Stimulated activated CD8-positive, alpha-beta memory T cell treated with anti-CD3 and anti-CD28 coated beads, Interleukin-4, amount 100 ng/mL, for 4 hours (primary cell): Measurements from ENCODE around the gene DENND5A.
"Not testable (repeated sequence)": the region's sequence is repeated elsewhere in the genome, so short reads cannot be mapped to it uniquely, and the experiment has no call there.

Experiments used
- DNase-seq, 2 donors: peaks; one replicate each; pipeline ENCODE4 v3.0.0-alpha.2; 2020; ENCODE audit warnings: low read depth in 2 of 2, low spot score in 1 of 2

DENND5A gene

DNA sequence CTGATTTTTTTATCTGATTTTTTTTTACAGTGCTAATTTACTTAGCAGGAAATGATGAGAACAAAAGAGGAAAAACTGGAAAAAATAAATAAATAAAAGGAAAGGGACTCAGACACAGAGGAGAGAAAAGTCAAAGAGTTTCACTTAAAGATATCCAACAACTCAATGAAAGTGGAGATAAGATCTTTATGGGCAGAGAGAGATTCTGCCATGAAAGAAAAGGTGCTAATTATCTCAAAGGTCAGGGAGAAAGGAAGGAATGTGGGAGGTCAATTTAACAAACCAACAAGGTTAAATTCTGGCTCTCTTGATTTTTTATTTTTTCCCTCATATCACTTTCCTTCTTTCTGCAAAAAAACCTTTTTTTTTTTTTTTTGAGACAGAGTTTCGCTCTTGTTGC lies 86.0 kb downstream of the DENND5A start:
- no peak for DNase-seq

DNA sequence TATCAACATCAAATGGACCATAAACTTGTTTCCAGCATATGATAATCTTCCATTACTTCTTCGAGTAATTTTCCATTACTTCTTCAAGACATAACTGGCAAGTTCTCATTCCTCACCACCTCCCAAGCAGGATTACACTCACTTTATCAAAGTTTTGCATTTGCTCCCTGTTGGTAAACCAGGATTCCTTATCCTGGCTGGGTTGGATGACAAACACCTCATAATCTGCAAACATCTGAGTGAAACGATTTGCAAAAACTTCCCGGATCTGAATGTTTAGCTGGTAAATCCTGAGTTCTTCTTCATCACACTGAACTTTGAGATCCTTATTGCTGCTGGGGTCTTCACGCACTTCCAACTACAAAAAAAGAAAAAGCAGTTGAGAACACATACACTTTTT lies 86.4 kb downstream of the DENND5A start:
- no peak for DNase-seq

DNA sequence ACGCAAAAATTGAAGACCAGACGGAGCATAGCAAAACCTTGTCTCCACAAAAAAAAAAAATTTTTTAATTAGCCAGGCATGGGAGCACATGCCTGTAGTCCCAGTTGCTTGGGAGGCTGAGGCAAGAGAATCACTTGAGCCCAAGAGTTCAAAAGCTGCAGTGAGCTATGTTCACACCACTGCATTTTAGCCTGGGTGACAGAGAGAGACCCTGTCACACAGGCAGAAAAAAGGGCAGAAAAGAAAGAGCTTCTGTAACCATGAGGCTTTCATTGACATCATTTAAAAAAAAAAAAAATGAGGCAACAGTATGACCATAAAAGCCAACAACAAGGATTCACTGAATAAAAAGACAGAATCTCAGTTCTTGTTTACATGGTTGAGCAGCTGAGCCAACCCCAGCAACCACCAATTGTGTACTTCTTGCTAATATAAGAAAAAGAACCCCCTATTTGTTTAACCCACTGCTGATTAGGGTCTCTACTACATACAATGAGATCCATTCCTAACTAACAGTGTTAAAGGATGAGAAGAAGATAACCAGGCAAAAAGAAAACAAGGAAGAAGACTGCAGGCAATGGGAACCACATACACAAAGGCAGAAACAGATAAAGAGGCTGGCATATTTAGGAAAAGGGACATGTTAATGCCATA lies 87.6 kb downstream of the DENND5A start:
- DNase-seq = no peak

DNA sequence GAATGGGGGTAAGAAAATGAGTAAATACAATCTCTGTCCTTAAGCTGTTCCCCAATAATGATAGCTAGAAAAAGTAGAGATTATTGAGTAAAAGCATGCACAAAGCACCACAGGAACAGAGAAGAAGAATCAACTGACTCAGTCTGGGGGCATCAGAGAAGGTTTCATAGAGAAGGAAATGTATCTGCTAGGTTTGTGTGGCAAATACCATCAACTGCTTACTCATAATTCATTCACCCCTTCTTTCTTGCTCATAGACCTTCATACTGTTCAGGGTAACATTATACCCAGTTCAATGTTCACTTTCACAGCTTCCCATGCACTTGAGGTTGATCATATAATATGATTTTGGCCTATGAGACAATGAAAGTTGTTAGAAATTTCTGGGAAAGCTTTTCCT lies 88.6 kb downstream of the DENND5A start:
- no peak for DNase-seq

DNA sequence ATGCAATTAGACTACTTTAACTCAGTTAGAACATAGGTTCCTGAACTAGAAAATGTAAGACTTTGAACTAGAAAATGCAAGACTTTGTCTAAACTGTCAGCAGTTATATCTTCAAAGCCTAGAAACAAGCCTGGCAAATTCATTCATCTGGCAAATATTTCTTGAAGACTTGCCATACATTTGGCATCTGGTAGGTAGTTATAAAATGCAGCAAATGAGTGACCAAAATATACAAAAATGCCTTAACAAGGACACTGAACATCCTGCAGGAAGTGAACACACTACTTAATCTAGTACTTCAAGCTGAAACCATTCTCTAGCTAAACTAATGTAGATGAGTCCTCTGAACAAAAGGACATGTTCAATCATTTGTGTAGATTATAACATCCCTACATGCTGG lies 89.0 kb downstream of the DENND5A start:
- no peak for DNase-seq

DNA sequence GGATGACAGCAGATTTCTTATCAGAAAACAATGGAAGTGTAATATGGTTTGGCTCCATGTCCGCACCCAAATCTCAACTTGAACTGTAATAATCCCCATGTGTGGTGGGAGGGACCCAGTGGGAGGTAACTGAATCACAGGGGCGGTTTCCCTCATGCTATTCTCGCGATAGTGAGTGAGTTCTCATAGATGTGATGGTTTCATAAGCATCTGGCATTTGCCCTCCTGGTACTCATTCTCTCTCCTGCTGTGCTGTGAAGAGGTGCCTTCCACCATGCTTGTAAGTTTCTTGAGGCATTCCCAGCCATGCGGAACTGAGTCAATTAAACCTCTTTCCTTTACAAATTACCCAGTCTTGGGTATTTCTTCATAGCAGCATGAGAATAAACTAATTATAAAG lies 92.8 kb downstream of the DENND5A start:
- DNase-seq = no peak

DNA sequence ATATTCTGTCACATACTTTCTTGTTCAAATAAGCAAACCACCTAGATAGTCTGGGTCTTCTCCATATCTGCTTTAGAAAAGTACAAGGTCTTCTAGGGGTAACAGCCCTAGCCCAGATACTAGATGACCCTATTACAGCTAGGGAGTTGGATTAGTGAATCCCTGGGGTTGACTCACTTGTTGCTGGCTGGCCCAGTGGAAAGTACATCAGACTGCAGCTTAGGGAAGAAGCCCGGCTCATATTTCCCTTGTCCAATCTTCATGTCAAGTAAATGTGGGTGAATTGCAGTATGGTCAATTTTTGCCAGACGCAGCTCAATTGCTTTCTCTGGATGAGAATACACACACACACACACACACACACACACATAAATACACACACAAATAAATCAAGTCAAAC lies 94.7 kb downstream of the DENND5A start:
- no peak for DNase-seq

DNA sequence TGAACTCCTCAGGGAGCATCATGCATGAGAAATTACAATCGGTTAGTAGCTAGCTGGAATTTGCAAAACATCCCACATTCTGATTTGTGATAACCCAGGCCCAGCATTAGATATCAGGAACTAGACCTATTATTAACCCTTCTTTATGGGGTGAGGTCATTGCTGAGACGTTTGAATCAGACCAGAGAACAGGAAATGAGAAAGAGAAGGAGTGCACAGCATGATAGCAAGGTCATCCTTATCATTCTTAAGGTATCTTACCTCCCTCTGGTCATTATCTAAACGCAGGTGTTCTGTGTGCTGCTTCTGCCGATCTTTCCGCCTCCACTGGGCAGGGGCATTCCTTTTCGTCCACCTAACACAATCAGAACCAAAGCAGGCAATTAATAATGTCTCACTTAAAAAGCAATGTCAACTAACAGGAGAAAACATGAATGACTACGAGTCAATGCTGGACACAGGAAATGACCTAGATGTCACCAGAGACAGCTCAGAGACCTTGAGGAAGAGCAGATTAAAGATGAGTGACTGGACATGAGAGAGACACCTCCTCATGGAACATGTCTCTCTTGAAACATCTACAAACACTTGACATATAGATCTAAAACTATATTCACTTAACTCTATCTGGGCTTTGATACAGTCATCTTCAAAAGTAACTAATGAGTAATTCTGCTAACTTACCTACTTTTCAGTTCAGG lies 95.4 kb downstream of the DENND5A start:
- DNase-seq = no peak

DNA sequence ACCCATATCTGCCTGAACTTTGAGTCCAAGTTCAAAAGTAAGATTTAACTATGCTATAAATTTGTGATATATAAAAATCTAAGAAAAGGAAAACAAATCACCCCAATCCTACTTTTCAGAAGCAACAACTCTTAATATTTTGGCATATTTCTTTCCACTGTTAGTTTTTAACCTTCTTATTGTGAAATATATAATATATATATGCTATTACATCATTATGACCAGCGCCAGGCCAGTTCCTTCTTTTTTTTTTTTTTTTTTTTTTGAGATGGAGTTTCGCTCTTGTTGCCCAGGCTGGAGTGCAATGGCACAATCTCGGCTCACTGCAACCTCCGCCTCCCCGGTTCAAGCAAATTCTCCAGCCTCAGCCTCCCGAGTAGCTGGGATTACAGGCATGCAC lies 103.2 kb downstream of the DENND5A start:
- DNase-seq = not testable (repeated sequence)

DNA sequence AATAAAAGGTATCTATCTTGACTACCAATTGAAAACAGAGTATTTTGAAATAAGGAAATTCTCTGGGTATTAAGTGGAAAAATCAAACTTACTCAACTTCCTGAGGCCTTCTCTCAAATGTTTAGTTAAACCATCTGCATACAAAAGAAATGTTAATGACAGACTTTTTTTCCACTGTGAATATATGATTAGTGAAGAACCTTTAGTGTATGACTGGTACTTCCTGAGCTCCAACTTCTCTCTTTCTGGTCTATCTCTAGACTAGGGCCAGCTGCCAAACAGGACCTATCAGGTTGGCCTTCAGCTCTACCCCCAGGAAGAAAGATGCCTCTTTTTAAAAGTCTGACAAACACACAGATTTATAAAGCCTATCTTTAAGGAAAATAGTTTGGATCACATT lies 105.0 kb downstream of the DENND5A start:
- DNase-seq = no peak

DNA sequence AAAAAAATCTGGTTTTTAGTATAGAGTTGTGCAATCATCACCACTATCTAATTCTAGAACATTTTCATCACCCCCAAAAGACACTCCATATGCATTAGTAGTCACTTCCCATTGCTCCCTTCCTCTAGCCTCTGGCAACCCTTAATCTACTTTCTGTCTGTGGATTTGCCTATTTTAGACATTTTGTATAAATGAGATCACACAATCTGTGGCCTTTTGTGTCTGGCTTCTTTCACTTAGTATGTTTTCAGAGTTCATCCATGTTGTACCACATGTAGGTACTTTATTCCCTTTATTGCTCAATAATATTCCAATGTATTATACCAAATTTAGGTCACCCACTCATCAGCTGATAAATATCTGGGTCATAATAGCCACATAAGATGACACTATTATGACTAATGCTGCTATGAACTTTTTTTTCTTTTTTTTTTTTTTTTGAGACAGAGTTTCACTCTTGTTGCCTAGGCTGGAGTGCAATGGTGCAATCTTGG lies 106.2 kb downstream of the DENND5A start:
- DNase-seq = no peak

DNA sequence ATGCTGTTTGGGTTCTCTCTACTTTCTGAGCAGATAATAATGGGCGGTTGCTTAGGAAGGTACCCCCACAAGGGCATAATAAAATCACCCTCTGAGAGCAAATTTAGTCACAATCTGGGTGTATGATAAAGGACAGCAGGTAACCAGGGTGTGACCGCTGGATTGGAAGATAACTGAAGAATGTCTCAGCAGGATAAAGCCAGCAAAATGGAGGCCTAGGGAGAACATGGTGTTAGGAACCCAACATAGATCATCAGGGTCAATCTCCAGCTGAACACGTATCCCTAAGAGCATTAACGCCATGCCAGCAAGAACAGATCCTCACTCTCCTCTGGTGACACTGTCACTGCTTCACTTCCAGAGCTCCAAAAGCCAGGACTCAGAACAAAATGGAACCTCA lies 109.2 kb downstream of the DENND5A start:
- no peak for DNase-seq

DNA sequence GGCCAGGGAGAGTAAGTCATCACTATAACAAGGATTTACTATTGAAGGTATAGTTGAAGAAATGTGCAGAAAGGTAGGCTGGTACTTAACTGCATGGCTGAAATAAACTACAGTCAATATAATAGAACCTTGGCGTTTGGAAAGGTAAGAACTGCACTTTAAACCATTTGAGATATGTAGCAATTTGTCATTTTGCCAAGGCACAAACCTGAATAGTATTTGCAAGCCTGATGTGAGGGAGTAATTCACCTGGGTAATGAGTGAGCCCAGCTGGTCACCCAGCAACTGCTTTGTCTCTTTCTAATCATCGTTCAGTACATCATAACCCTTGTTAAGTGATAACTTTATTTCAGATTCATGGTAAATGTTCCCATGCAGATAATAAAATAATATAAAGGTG lies 111.5 kb downstream of the DENND5A start:
- DNase-seq = no peak

DNA sequence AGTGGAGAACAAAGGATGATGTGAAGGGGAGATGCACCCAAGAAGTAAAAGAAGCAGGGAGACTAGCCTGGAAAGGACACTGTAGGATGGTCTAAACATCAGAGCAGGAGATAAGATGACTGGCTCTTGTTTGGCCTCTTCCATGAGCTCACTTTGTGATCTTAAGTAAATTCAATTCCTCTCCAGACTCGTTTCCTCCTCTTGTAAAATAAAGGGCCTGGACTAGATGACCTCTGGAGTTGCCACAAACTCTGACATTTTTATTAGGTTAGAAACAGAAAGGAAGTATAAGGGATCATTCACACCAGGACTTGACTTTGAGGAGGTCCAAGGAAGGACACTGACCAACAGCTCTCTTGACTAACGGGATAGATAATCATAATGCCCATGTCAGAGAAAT lies 113.5 kb downstream of the DENND5A start:
- no peak for DNase-seq

DNA sequence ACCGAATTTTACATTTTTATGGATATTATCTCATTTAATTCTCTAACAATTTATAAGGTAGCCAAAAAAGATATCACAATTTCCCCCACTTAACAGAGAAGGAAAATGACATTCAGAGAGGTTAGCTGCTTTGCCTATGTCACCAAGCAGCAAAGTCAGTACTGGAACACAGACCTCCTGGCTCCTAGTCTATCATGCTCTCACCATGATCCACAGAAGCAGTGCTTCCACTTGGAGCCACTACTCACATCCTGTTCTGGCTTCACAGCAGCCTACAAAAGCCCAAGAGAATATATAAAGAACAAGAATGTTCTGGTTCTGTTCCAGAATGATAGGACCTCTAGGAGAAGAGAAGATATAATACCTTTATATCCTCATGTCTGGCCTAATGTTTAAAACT lies 114.2 kb downstream of the DENND5A start:
- DNase-seq = no peak

DNA sequence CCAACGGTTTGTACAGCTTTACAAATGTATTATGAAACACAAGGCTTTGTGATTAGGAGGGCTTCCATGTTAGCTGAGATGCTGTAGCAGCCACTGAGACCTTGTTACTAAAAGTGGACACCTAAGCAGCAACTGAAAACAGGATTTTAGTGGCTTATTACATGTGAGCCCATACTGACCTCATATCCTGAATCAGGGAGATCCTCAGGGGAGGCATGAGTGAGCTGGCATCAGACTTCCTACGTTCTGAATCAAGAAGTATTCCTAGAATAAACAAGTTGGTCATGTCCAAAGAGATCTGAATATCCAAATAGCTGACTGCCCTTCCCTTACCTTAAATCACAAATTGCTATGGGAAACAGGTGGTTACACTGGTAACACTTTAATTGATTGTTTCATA lies 114.6 kb downstream of the DENND5A start:
- no peak for DNase-seq

DNA sequence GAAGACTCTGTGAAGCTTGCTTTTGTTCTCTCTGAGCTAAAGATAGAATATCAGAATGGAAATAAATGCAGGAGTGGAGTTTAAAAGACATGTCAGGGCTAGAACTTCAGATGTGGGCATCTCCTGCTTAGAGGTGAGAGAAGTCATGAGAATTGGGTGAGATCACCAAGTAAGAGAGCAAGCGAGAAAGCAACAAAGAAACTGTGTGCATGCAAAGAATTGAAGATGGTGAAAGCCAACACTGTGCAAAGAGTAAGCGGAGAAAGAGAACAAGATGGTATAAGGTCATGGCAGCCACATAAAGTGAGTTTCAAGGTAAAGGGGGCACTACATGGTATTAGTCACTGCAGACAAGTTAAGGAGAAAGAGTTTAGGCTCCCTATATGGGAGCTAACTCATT lies 116.4 kb downstream of the DENND5A start:
- DNase-seq = no peak

DNA sequence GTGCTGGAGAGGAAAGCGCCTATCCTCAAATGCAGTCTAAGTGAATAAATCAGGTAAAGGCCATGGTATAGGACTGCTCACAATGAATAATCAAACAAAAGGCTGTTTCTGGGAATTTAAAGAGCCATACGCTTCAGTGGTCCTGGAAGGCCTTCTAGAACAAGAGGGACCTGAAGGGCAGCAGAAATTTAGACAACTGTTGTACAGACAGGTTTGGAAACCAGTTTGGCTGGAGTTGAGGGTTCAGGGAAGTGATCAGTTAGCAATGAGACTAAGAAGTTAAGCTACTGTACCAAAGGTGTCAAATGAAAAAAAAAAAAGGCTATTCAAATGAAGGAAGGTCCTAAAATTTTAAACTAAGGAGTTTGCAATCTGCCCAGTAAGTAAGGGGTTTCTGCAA lies 117.1 kb downstream of the DENND5A start:
- DNase-seq = no peak

DNA sequence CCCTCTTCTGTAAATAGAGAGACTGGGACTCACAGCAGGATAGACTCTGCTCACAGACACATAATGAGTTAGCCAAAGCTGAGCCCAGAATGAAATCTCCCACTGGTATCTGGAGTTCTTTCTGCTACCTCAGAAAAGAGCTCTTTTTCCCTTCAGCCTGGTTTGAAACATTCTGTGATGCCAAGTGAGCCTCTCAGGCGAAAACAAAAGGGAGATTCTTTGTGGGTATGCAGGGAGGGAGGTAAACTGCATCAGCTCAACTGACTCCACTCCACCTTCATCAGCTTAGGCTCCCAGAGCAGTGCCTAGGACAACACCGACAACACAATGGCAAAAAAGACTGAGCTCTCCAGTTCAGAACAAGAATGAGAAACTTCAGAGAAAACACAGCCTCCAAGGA lies 118.7 kb downstream of the DENND5A start:
- no peak for DNase-seq

DNA sequence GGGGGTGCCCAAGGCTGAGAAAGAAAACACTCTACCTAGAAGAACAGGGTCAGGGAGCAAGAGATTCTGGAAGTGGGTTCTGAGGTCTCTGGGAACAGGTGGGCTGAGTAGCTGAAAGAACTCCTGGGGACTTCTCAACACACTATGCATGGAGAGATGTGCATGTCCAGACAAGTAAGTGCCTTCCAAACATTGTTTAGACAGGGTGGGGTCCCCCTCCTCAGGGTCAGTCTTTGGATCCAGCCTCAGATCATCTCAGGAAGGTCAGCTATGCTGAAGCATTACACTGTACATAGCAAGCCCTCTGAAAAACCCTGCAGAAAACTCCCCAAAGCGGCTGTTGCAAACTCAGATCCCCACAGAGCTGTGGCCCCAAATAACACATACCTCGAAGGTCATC lies 119.9 kb downstream of the DENND5A start:
- no peak for DNase-seq

DNA sequence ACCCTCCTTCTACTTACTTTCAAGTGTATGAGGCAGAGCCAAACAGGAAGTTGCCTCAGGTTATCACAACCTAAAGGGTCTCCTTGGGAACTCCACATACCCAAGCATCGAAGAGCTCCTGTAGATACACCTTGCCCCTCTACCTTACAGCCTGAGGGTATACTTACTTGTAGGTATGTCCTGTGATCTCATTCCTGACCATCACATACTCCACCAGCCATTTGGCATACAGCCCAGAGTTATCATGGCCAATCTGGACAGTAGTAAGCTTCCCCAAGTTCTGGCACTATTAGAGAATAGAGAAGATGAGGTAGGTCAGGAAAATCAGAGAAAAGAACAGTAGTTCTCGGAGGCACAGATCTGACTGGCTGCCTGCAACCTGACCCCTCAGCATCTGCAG lies 120.3 kb downstream of the DENND5A start:
- DNase-seq = no peak

DNA sequence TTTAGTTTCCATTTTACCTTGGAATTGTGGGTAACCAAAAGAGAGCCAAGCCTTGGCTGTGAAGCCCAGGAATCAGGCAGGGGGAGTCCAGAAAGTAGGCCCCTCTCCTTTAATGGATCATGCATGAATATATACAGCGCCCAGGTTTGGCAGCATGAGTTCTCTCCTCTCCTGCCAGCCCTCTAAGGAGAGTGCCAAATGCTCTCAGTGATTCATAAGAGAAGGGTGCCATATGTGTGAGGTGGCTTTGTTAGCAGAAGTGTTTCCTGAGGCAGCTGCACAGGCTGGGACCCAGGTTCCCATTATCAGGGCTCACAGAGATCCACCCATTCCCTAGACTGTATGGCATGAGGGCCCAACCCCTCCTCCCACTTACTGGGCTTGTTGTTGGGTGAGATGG lies 121.4 kb downstream of the DENND5A start:
- DNase-seq = no peak

DNA sequence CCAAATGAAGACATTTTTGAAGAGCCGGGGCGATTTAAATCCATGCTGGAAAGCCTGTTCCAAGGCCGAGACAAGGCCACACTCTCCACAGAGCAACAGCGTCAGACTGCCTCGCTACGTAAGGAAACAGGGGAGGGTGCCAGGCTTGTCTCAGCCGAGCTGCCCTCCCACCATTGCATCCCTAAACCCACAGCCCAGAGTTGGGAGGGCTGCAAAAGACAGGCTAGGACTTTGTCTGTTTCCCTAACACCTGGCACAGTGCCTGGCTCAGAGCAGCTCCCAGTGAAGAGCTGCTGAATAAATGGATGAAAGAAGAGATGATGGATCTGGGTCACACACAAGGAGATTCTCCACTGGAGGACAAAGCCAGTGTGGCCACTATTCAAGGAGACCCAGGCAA lies 122.4 kb downstream of the DENND5A start:
- DNase-seq = no peak
